Stimulated activated CD4-positive, alpha-beta T cell treated with anti-CD3 and anti-CD28 coated beads, Interleukin-4, amount 100 ng/mL, for 48 hours (primary cell): Measurements from ENCODE around the gene C4orf50.

Source experiments
- DNase-seq, 2 donors: peaks; one replicate each; pipeline ENCODE4 v3.0.0-alpha.2; 2020; ENCODE audit warnings: low read depth in 2 of 2

Gene C4orf50

DNA sequence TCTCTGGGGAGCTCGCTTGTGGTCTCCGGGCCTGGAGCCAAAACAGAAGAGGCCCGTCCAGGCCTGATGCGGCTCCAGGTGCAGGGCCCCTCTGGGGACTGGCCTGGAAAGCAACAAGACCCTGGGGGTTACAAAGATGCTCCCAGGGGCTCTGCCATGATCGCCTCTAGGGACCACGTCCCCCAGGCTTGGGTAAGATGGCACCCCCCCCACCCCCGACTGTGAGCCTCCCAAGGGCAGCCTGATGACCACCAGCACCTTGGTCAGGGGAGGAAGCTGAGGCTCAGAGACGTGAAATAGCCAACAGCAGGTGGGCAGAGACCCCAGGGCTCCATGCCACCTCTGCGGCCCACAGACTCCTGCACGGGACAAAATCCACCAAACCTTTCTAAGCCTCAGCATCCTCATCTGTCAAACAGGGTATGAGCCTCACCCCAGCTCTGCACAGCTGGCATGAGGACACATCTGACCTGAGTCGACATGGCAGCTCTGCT, 25.4 kb downstream of the C4orf50 start:
- no peak for DNase-seq

- DNase-seq: no peak
Observed at GRCh38 chr4:5992171-5992827, 25.9 kb downstream of the C4orf50 start.

- no peak for DNase-seq
Observed at GRCh38 chr4:5991405-5991804, 26.8 kb downstream of the C4orf50 start.

DNA sequence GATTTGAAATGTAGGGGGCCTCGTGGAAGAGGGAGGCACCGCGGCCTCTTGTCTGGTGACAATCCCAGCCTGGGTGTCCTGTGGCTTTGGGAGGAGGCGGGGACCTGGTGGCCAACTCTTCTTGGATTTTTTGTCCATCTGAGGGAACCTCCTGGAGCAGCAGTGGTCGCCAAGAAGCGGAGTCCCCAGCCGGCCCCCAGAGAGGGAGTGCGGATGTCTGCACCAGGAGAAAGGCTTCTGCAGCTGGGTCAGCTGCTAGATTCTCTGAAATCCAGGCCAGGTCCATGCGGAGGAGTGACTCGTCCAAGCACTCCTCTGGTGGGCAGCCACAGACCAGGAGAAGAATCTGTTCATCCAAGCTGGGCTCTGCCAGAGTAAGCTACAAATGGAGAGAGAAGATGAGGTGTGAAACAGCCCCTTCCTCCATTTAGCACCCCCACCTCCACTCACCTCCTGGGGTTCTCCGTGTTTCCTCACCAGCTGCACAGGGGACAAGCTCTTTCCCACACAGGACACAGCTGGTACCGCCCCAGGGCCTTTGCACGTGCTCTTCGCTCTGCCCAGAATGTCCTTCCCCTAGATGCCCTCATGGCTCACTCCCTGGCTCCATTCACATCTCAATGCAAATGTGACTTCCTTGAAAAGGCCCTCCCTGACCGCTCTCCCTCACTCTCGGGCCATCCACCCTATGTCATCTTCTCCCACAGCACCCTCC, 27.6 kb downstream of the C4orf50 start:
- DNase-seq: no peak

DNA sequence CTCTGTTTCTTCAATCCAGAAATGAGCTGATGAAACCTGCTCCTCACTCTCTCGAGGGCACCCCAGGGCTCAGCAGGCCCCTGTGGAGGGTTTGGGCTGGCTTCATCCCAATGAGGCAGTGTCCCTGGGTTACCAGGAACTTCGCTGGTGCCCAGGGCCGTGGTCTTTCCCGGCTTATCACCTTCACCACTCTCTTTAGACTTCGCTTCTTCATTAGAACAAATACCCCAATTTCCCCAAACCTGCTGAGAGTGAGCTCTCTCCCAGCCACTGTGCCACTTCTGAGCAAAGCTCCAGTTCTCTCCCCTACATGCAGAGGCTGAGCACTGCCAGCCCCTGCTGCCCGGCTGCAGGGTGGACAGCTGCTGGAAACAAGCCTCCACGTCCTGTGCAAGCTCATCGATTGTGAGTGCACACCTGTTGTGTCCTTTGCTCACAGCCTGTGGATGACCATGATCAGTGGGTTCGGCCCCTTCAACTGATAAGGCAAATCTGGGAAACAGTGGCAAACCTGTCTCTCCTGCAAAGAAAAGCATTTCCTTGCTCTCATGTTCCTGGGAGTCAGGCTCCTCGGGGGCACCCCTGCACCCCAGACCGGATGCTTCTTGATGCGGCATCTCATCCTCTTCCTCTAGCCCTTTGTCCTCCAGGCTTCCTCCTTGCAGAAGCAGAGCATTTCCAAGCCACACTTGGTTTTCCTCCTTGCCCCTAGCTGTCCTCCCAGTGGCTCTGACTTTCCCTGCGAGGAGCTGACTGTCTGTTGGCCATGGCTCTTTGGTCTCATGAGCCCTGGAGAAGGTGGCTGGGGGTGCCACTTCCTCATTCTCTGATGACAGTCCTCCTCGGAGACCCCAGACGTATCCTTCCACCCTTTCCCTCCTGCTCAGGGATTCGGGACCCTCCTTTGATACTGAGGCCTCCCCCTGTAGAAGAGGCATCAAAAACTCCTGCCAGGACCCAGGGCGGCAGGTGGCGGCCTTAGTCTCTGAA, 28.7 kb downstream of the C4orf50 start:
- no peak for DNase-seq

- DNase-seq: no peak
Observed at GRCh38 chr4:5988086-5988845, 30.0 kb downstream of the C4orf50 start.

DNA sequence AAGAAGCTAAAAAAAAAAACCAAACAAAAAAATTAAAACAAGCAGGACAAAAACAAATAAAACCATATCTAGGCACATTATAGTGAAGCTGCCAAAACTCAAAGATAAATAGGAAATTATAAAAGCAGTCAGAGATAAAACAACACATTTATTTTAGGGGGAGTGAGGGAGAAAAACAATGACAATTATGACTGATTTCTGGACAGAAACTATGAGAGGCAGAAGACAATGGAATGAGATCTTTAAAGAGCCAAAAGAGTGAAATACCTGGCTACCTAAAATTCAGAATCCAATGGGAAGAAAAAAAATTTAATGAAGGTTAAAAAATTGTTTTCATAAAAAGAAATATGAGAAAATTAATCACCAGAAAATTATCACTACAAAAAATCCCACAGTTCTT, 33.4 kb downstream of the C4orf50 start:
- no peak for DNase-seq

DNA sequence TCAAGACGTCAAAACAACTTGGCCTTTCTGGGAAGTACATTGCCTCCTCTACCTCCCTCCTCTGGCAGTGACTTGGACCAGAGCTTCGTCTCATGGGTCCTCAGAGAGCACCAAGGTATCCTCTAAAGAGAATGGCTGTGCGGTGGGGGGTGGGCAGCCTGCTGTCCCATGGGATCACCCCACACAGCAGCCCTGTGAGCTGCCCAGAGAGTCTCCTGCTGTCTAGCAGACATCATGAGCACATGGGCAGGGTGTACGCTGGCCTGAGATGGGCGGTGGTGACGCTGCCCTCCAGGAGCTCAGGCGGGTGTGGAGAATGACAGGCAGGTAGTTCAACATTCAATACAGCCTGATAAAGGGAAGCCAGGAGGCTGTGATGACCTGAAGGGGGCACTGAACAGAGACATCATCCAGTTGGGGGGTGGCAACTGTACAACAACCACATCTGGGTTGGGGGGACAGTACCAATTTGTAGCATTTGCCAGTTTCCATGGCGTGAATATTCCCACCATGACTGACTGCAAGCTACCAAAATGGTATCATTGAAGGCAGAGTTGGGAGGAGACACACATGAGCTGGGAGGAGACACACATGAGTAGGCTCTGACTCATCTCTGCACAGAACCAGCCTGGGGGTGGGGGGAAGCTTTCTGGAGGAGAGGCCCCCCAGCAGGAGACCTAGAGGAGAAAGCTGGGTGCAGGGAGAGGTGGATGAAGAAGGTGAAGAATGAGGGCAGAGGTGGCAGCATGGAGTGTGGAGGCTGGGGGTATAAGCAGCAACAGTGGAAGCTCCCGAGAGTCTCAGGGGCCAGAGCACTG, 35.9 kb downstream of the C4orf50 start:
- no peak for DNase-seq

GRCh38 chr4:5980436-5981155, 37.6 kb downstream of the C4orf50 start:
- DNase-seq: no peak

- DNase-seq: no peak
Observed at GRCh38 chr4:5979981-5980380, 38.2 kb downstream of the C4orf50 start.

DNA sequence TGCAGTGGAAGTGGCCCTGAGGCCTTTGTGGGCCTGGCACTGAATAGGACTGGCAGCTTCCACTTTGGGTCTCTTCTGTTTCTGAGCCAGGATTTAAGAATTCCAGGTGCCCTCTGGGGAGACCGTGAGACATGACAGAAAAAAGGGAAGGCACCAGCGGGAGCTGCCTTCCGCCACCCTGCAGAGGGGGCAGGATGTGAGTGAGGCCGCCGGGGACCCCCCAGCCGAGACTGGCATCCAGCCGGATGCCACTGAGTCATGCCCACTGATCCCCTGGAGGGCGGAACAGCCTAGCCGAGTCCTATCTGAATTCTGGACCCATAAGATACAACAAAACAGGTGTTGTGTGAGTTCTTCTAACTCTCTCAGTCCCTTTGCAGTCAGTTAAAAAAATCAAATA, 41.3 kb downstream of the C4orf50 start:
- DNase-seq: no peak

DNA sequence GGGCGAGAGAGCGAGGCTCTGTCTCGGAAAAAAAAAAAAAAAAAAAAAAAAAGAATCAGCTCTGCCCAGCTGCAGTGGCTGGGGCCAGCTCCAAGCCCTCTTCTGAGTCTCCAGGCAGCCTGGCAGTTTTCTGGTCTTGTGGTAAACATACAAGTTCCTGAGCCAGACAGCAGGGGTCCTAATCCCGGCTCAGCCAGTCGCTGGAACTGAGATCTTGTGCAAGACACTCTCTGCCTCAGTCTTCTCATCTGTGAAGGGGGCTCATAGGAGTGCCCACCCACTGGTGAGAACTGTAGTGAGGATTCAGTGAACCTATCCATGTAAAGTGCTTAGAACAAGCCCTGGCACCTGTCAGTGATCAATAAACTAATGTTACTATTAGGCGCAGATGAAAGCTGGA, 41.8 kb downstream of the C4orf50 start:
- no peak for DNase-seq

DNA sequence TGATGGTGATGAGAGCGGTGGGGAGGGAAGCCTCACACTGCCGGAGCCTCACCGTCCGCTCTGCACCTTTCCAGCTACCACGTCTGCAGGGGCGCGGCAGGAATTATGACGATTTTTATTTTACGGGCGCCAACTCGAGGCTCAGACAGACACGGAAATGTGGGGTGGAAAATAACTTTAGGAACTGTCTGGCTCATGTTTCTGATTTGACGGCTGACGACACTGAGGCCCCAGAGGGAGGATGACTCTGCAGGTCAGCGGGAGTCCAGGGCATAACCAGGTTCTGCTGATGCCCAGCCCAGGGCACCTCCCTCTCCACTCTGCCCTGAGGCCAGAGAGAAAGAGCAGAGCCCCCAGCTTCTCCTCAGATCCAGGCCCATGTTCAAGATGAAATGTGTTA, 43.9 kb downstream of the C4orf50 start:
- DNase-seq: no peak

DNA sequence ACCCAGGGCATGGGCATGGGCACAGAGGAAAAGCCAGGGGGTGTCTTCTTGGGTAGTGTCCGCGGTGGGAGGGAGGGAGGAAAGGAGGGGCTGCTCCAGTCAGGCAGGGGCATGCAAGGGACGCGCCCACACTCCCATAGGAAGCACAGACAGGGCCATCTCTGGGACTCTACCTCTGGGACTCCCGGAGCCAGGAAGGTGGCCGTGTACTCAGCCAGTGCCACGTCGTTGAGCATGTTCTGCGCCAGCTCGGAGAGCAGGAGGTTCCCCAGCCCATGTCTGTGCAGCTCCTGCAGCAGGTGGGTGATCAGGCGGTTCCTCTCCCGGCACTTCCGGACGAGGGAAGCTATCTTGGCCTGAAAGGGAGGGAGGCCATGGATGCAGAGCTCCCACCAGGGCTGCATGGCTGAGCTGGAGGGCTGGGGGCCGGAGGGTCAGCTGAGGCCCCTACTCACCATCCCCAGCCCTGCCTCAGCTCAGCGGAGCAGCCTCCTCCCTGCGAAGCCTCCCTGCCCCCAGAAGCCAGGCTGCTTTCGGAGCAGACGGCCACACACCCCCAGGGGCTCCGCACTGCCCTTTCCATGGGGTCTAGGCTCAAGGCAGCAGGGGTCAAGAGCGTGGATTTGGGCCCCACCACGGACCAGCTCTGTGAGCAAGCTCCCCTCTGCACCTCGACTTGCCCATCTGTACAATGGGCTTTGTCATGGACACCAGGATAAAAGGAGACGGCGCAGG, 44.6 kb downstream of the C4orf50 start:
- no peak for DNase-seq

DNA sequence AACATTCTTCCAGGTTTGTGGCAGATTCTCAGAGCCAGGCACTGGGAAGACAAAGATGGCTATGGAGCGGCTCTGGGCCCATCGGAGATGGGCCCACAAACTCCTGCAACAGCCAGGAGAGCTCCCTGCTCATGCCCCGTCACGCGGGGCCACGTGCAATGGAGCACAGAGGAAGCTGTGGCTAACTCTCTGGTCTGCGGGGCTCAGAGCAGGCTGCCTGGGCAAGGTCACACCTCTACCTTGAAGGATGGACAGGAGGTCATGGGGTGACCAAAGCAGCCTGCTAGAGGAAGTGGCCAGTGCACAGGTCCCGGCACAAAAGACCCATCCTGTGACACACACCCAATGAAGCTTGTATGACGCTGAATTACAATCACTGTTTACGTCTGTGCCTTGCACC, 45.2 kb downstream of the C4orf50 start:
- no peak for DNase-seq

GRCh38 chr4:5972571-5972970, 45.7 kb downstream of the C4orf50 start:
- no peak for DNase-seq

DNA sequence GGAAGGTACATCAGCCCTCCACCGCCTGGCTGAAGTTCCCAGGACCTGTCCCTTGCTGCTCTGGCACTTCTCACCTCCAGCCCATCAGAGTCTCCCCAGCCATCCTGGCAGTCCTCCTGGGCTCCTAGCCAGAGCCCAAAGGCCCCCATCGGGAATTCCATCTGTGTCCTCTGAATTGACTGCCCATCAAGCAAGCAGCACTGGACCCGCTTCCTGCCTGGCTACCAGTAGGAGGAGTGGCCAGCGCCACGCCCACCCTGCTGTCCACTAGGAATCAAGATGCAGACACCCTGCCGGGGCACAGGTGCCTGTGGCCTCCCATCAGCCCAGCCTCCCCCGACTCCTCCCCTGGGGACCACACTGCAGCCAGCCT, 47.2 kb downstream of the C4orf50 start:
- DNase-seq: no peak

- DNase-seq: no peak
Observed at GRCh38 chr4:5970381-5971077, 47.7 kb downstream of the C4orf50 start.

DNA sequence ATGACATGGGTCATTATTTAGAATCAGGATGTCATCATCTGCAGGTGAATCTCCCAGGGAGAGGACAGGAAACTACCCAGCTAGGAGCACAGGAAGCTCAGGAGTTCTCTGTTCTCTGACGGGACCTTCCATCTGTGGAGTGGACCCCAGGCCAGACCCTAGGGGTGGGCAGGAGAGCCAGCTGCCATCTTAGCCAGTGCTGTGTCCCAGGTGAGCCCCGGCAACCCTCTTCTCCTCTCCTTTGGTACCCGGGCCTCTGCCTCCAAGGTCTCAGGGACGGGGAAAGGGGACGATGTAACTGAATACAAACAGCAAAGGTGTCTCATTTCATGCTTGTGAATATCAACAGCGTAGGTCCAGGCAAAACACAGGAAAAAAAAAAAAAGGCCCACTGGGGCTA, 48.5 kb downstream of the C4orf50 start:
- no peak for DNase-seq
